ENCODE results near the gene SIMC1.

Gene SIMC1

GRCh38 chr5:176384366-176384930 lies 146.2 kb downstream of the SIMC1 start:
- no peak for DNase-seq (ENCODE audit: low read depth, low spot score)
- Histone ChIP-seq H3K4me3 (ENCODE audit: insufficient read length, low read depth) (no peak overlapping the region), H3K9me3 (ENCODE audit: insufficient read depth, low read length) (no peaks in the 10 kb centered on the region), H3K36me3 (ENCODE audit: insufficient read depth, insufficient read length, low read length) (peaks cover 66% of the 10 kb centered on the region), H3K27me3 (ENCODE audit: insufficient read depth, insufficient read length) (no peaks in the 10 kb centered on the region), H3K4me1 (ENCODE audit: insufficient read depth, insufficient read length) (peaks cover 7% of the 10 kb centered on the region), H3K9ac (ENCODE audit: insufficient read length, low read depth) (no peak overlapping the region)
- TF ChIP-seq ZNF274 (IDR thresholded peaks at IDR 0.05; ENCODE audit: low read depth, low read length): no peak
- no peak for TF ChIP-seq SUZ12 (IDR thresholded peaks at IDR 0.05; ENCODE audit: extremely low read depth, insufficient read depth, insufficient read length)
- TF ChIP-seq YY1 (IDR thresholded peaks at IDR 0.05; ENCODE audit: insufficient read depth, insufficient read length): no peak

- no peaks in the 10 kb centered on the region for H3K9me3 ChIP-seq (ENCODE audit: insufficient read depth, low read length)
- no peak for TF ChIP-seq YY1 (IDR thresholded peaks at IDR 0.05; ENCODE audit: insufficient read depth, insufficient read length)
- H3K9ac ChIP-seq (ENCODE audit: insufficient read length, low read depth): no peak overlapping the region
- H3K27me3 ChIP-seq (ENCODE audit: insufficient read depth, insufficient read length): no peaks in the 10 kb centered on the region
- peaks cover 7% of the 10 kb centered on the region for H3K4me1 ChIP-seq (ENCODE audit: insufficient read depth, insufficient read length)
- no peak overlapping the region for H3K4me3 ChIP-seq (ENCODE audit: insufficient read length, low read depth)
- H3K36me3 ChIP-seq (ENCODE audit: insufficient read depth, insufficient read length, low read length): peaks cover 66% of the 10 kb centered on the region
- no peak for DNase-seq (ENCODE audit: low read depth, low spot score)
These were observed 146.8 kb downstream of the SIMC1 start for GRCh38 chr5:176384991-176385390.

- Histone ChIP-seq H3K27me3 (ENCODE audit: insufficient read depth, insufficient read length) (no peaks in the 10 kb centered on the region), H3K36me3 (ENCODE audit: insufficient read depth, insufficient read length, low read length) (peaks cover 71% of the 10 kb centered on the region), H3K9ac (ENCODE audit: insufficient read length, low read depth) (no peak overlapping the region), H3K4me1 (ENCODE audit: insufficient read depth, insufficient read length) (peaks cover 7% of the 10 kb centered on the region), H3K4me3 (ENCODE audit: insufficient read length, low read depth) (no peak overlapping the region), H3K9me3 (ENCODE audit: insufficient read depth, low read length) (no peaks in the 10 kb centered on the region)
- no peak for DNase-seq (ENCODE audit: low read depth, low spot score)
- TF ChIP-seq ZNF274 (IDR thresholded peaks at IDR 0.05; ENCODE audit: low read depth, low read length) (no peak), SUZ12 (IDR thresholded peaks at IDR 0.05; ENCODE audit: extremely low read depth, insufficient read depth, insufficient read length) (no peak), YY1 (IDR thresholded peaks at IDR 0.05; ENCODE audit: insufficient read depth, insufficient read length) (no peak)
These were observed 148.3 kb downstream of the SIMC1 start for GRCh38 chr5:176386491-176386890.

- Histone ChIP-seq H3K9ac (ENCODE audit: insufficient read length, low read depth) (peak overlapping the region; percentile 90), H3K27me3 (ENCODE audit: insufficient read depth, insufficient read length) (no peaks in the 10 kb centered on the region), H3K9me3 (ENCODE audit: insufficient read depth, low read length) (no peaks in the 10 kb centered on the region), H3K4me3 (ENCODE audit: insufficient read length, low read depth) (peak overlapping the region; percentile 90), H3K4me1 (ENCODE audit: insufficient read depth, insufficient read length) (peaks cover 7% of the 10 kb centered on the region), H3K36me3 (ENCODE audit: insufficient read depth, insufficient read length, low read length) (peaks cover 71% of the 10 kb centered on the region)
- TF ChIP-seq YY1 (IDR thresholded peaks at IDR 0.05; ENCODE audit: insufficient read depth, insufficient read length): no peak
- no peak for TF ChIP-seq ZNF274 (IDR thresholded peaks at IDR 0.05; ENCODE audit: low read depth, low read length)
- TF ChIP-seq SUZ12 (IDR thresholded peaks at IDR 0.05; ENCODE audit: extremely low read depth, insufficient read depth, insufficient read length): no peak
- no peak for DNase-seq (ENCODE audit: low read depth, low spot score)
These were observed 149.2 kb downstream of the SIMC1 start for GRCh38 chr5:176387384-176387925.

- no peak for DNase-seq (ENCODE audit: low read depth, low spot score)
- Histone ChIP-seq H3K27me3 (ENCODE audit: insufficient read depth, insufficient read length) (no peaks in the 10 kb centered on the region), H3K36me3 (ENCODE audit: insufficient read depth, insufficient read length, low read length) (peaks cover 71% of the 10 kb centered on the region), H3K9me3 (ENCODE audit: insufficient read depth, low read length) (no peaks in the 10 kb centered on the region), H3K4me3 (ENCODE audit: insufficient read length, low read depth) (peak overlapping the region; percentile 90), H3K9ac (ENCODE audit: insufficient read length, low read depth) (peak overlapping the region; percentile 90), H3K4me1 (ENCODE audit: insufficient read depth, insufficient read length) (peaks cover 7% of the 10 kb centered on the region)
- no peak for TF ChIP-seq SUZ12 (IDR thresholded peaks at IDR 0.05; ENCODE audit: extremely low read depth, insufficient read depth, insufficient read length)
- TF ChIP-seq ZNF274 (IDR thresholded peaks at IDR 0.05; ENCODE audit: low read depth, low read length): no peak
- TF ChIP-seq YY1 (IDR thresholded peaks at IDR 0.05; ENCODE audit: insufficient read depth, insufficient read length): no peak
These were observed 149.8 kb downstream of the SIMC1 start for GRCh38 chr5:176388003-176388443.

- TF ChIP-seq SUZ12 (IDR thresholded peaks at IDR 0.05; ENCODE audit: extremely low read depth, insufficient read depth, insufficient read length): no peak
- TF ChIP-seq ZNF274 (IDR thresholded peaks at IDR 0.05; ENCODE audit: low read depth, low read length): no peak
- no peak for TF ChIP-seq YY1 (IDR thresholded peaks at IDR 0.05; ENCODE audit: insufficient read depth, insufficient read length)
- peak; percentile 92 for DNase-seq (ENCODE audit: low read depth, low spot score)
- H3K4me3 ChIP-seq (ENCODE audit: insufficient read length, low read depth): peak within 1 kb of the TSS; percentile 90
- H3K27me3 ChIP-seq (ENCODE audit: insufficient read depth, insufficient read length): no peaks in the 10 kb centered on the region
- H3K36me3 ChIP-seq (ENCODE audit: insufficient read depth, insufficient read length, low read length): peaks cover 71% of the 10 kb centered on the region
- H3K4me1 ChIP-seq (ENCODE audit: insufficient read depth, insufficient read length): peaks cover 7% of the 10 kb centered on the region
- H3K9me3 ChIP-seq (ENCODE audit: insufficient read depth, low read length): no peaks in the 10 kb centered on the region
- H3K9ac ChIP-seq (ENCODE audit: insufficient read length, low read depth): peak within 1 kb of the TSS; percentile 90
These were observed 150.4 kb downstream of the SIMC1 start, which contains the start of the genes HIGD2A and NOP16 for GRCh38 chr5:176388444-176389134. TSS of gene HIGD2A (plus strand) at chr5:176388751. CDS start at chr5:176388820, 69 bp downstream. TSS of gene NOP16 (minus strand) at chr5:176388598. CDS start at chr5:176388539, 59 bp downstream.

Measured in NT2/D1 (cell line).